Measurements from ENCODE around the gene TNFRSF6B.

DNA sequence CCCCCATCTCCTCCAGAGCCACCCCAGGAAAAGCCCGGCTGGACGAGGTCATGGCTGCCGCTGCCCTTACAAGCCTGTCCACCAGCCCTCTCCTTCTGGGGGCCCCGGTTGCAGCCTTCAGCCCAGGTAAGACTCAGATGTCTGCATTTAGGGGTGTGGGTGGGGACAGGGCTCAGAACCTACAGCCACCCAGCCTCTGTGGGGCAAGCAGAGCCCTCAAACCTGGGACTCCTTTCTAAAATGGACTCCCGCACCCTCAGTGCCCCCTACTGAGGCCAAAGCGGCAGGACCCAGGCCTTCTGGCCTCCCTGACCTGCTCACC lies 44.9 kb downstream of the TNFRSF6B start:
- TF ChIP-seq POLR2AphosphoS5 (IDR thresholded peaks at IDR 0.05; ENCODE audit: low read depth, low read length) = peak; percentile 56; the same call in 1 of the 2 replicates
- TF ChIP-seq TAF1 (IDR thresholded peaks at IDR 0.05; ENCODE audit: borderline replicate concordance, insufficient read depth, low read length) = no peak; the same call in 1 of the 2 replicates
- TF ChIP-seq REST (IDR thresholded peaks at IDR 0.05; ENCODE audit: insufficient read depth in 1 of 2, low read depth in 2 of 2, low read length in 2 of 2) = no peak
- no peak for TF ChIP-seq SIN3A (IDR thresholded peaks at IDR 0.05; ENCODE audit: borderline replicate concordance, insufficient read depth, low read length)

Measured in PFSK-1 (cell line).